Pons (tissue), 1 donor: ENCODE data around the gene HRH4.

Experiments
- DNase-seq: peaks from one replicate; pipeline ENCODE4 v3.0.0-alpha.2; 2016; ENCODE audit warnings: low spot score

HRH4 gene

DNA sequence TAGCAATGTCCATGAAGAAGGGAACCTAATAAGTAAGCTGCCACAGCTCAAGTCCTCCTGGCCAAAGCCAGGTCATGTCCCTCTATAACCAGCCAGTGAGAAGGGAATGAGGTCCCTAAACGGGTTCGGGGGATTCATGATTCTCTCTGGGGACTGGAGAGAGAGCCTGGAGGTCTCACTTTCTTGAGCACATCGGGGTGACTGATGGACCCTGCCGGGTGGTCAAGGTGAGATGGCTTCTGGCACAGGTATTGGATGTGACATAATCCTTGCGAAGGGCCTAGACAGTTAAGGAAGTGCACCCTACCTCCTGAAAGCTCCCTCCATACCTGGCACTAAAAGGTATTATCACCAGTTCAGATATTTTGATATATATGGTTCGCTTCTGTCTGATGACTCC lies 45.7 kb downstream of the HRH4 start:
- DNase-seq, result no peak

DNA sequence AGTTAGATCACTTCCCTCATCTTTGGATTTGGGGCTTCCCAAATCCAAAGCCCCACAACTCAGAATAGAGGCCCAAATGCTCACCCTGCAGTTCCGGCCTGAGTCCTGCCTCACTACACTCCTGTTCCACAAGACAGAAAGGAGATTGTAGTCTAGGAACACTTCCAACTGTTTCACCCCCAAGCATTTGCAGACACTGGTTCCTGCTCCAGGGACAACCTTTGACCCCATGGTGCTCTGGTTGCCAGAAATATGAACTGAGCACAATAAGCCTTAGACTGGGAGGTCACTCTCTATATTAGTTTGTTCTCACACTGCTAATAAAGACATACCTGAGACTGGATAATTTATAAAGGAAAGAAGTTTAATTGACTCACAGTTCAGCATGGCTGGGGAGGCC lies 49.0 kb downstream of the HRH4 start:
- DNase-seq, result no peak

DNA sequence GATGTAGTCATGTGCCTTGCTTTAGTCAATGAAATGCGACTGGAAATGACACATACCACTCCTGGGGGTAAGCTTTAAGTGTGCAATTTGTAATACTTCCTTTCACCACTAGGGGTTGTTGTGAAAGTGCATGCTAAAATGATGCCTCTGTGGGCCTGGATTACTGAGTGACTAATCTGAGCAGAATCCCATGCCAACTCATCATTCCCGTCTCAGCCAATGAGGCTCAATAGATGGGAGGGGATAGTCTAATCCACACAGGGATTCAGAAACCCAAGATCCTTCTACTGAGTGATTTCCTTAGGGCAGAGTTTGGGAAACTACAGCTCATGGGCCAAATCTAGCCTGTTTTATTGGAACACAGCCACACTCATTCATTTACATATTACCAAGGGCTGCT lies 54.0 kb downstream of the HRH4 start:
- no peak for DNase-seq

DNA sequence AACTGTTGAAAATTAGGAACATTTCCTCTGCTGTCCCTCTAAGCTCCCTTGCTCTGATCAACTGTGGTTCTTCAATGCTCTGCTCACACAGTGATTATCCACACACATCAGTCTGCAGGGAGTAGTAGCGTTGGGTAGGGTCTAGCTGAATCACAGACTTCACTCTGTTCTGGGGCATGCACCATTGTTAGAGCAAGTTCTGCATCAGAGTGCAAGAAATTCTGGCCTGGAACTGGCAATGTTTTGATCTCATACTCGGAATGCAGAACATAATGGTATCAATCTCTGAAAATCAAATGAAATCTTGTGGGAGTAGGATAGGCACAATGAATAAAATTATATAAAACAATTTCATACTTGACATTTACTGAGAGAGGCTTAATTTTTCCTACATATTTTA lies 55.3 kb downstream of the HRH4 start:
- no peak for DNase-seq

DNA sequence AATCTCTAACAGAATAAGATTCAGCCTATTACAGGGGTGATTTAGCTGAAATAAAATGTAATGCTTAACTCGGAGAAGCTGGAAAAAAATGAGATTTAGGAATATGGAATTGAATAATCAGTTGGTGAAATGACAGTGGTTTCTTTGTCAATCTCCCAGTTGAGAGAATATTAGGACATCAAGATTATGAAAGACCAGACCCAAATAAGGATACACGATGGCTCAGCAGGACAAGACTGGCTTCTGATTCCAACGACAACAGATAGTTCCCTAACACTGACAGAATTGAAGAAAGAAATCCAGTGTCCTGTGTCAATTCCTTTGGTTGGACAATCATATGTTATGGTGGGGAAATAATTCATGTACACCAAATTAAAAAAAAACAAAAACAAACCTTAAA lies 55.8 kb downstream of the HRH4 start:
- DNase-seq, result no peak

DNA sequence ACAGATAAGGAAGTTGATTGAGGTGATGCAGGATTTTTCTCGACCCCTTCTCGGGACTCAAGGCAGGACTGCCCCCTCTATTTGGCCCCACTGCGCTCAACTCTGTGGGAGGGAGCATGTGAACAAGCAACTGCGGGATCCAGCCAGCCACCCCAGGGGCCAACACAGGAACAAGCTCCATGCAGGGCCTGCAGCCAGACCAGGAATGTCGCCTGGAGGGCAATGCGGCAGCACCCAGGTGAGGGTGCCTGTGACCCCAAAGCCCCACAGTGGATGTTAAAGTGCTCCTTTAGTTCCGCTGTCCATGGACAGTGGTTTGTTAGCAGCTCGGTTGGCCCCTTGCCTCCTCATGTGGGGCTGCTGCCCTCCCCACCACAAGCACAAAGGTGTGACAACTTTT lies 57.1 kb downstream of the HRH4 start:
- DNase-seq, result no peak

DNA sequence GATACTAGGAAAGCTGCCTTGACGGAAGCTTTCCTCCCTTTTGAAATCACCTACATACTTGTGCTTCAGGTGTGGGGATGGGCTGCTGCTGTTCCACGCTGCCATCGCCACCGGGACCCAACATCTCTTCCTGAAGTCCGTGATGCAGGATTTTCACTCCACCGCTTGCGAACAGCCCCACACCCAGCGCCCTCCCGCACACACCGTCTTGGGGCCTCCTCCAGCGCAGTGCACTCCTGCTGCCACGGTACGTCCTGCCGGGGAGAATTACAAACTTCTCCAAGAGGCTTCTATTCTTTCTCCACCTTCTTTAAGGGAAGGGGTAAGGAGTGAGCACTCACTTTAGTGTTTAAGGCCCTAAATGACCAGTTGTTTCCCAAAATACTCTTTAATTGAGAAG lies 58.2 kb downstream of the HRH4 start:
- no peak for DNase-seq
